Sciatic nerve (tissue), 1 donor: ENCODE data around the gene SYT3. TPM values are rescaled to one million over a fixed set of nuclear protein-coding genes. Genes with fewer than 3 reads are reported as not detected.

Source experiments
- total RNA-seq: library from RNA; stranded (reverse); fragmentation: NEBNext Ultra II Directional; extraction: Animal tissue kit (Norgen Biotek cat#: 25700); gene quantifications from one replicate; pipeline ENCODE4 v1.2.1, GENCODE V29; 2021
- donor health status: DM: no; HTN: no; CAD: no.

Gene SYT3
- total RNA-seq, 1 donor from 2014 or later: not detected

Other genes with a start within 250 kb of the SYT3 start
- 2.9 TPM for gene SPIB, start 220.9 kb downstream of the SYT3 start, total RNA-seq
- gene MYBPC2, start 207.0 kb downstream of the SYT3 start, total RNA-seq: not detected
- 66.9 TPM for gene EMC10, start 163.4 kb downstream of the SYT3 start, total RNA-seq
- gene GARIN5A, start 163.0 kb downstream of the SYT3 start, total RNA-seq: 0.45 TPM
- gene JOSD2, start 128.7 kb downstream of the SYT3 start, total RNA-seq: 33.6 TPM
- gene ASPDH, start 126.0 kb downstream of the SYT3 start, total RNA-seq: not detected
- gene LRRC4B, start 71.4 kb downstream of the SYT3 start, total RNA-seq: 3.5 TPM
- gene C19orf81, start 9.6 kb upstream of the SYT3 start, total RNA-seq: not detected
- gene SHANK1, start 79.9 kb upstream of the SYT3 start, total RNA-seq: 1.4 TPM
- 16.6 TPM for gene CLEC11A, start 83.5 kb upstream of the SYT3 start, total RNA-seq
- gene GPR32, start 130.6 kb upstream of the SYT3 start, total RNA-seq: not detected
- gene ACP4, start 150.5 kb upstream of the SYT3 start, total RNA-seq: not detected
- gene KLK1, start 183.9 kb upstream of the SYT3 start, total RNA-seq: 2.1 TPM
- gene KLK15, start 193.7 kb upstream of the SYT3 start, total RNA-seq: not detected
- gene KLK3, start 215.0 kb upstream of the SYT3 start, total RNA-seq: not detected
- not detected for gene KLK2, start 233.6 kb upstream of the SYT3 start, total RNA-seq